ENCODE results near the gene B3GALT4. TPM values are rescaled to one million over a fixed set of nuclear protein-coding genes. Genes with fewer than 3 reads are reported as not detected.

B3GALT4 gene, protein sequence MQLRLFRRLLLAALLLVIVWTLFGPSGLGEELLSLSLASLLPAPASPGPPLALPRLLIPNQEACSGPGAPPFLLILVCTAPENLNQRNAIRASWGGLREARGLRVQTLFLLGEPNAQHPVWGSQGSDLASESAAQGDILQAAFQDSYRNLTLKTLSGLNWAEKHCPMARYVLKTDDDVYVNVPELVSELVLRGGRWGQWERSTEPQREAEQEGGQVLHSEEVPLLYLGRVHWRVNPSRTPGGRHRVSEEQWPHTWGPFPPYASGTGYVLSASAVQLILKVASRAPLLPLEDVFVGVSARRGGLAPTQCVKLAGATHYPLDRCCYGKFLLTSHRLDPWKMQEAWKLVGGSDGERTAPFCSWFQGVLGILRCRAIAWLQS
- total RNA-seq: 10 to 100 TPM; 12.2 to 12.8 TPM

DNA sequence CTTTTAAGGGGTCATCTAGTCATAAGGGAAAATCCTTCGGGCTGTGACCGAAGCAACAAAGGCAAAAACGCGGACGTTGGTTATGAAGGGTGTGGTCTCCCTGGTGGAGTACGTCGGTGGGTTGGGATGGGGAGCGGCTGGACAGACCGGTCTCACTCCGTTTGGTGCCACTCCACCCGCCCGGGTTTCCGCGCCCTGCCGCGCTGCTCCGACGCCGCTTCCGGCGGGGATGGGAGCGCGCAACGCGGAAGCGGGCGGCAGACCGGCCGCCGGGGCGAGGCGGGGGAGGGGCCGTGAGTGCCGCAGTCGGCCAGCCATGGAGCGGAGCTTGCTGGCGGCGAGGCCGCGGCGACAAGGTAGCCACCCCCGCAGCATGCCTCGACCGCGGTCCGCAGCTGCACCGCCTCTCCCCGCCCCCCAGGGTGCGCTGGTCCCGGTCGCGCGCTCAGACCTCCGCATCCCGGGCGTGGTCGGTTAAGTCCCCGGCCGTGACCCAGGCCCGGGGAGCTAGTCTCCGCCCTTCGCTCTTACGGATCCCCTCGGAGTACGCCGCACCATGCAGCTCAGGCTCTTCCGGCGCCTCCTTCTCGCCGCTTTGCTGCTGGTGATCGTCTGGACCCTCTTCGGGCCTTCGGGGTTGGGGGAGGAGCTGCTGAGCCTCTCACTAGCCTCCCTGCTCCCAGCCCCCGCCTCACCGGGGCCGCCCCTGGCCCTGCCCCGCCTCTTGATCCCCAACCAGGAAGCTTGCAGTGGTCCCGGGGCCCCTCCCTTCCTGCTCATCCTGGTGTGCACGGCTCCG lies at the start of gene B3GALT4:
B3GALT4 (plus strand) TSS at position 260 of the 799 bp plus-strand sequence; CDS start at position 557, 297 bp downstream.
- no peaks in the 10 kb centered on the region for H3K9me3 Mint-ChIP-seq (ENCODE audit: insufficient read depth)
- peak within 1 kb of the TSS; percentile 97 for H3K27ac Mint-ChIP-seq
- no peaks in the 10 kb centered on the region for H3K27me3 Mint-ChIP-seq (ENCODE audit: low read depth)
- H3K36me3 Mint-ChIP-seq (ENCODE audit: low read depth): peaks cover 80% of the 10 kb centered on the region
- peak within 1 kb of the TSS; percentile 99 for H3K4me3 Mint-ChIP-seq
- CTCF ChIA-PET: interaction anchor here (0.8 to 3.2 kb wide), 12 partner anchors 12 to 151 kb away, joined by 3 to 51 read pairs (median 4); partner anchors contain the start of genes PFDN6, RGL2 and WDR46
- peaks cover 64% of the 10 kb centered on the region for H3K4me1 Mint-ChIP-seq (ENCODE audit: low read depth)
- peak; percentile 81 for DNase-seq
- POLR2A ChIA-PET: interaction anchor here (0.6 to 4.4 kb wide), 21 partner anchors 9 to 306 kb away, joined by 3 to 54 read pairs (median 5); partner anchors contain the start of genes CUTA, PFDN6, RGL2 and TAPBP
- peak; percentile 74 for ATAC-seq

DNA sequence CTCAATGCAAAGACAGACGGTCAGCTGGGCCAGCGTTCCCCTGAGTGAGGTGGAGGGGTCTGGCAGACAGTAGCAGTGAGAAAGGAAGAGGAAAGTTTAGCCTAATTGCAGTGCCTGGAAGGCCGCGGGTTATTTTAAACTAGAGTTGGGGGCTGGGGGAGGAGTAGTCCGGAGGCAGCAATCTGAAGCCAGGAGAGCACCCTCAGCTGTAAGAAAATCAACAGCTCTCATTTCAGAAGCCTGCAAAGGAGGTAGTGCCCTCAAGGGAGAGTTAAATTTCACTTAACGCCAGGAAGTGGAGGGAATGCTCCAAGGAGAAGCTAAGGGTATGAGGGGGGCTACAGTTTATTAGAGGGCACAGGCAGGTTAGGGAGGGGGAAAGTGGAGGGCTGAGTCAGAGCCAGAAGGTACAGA lies 41.7 kb upstream of the B3GALT4 start:
- H3K4me3 Mint-ChIP-seq: no peak overlapping the region
- H3K36me3 Mint-ChIP-seq (ENCODE audit: low read depth): no peaks in the 10 kb centered on the region
- DNase-seq (no peak), ATAC-seq (no peak)
- peaks cover 25% of the 10 kb centered on the region for H3K27me3 Mint-ChIP-seq (ENCODE audit: low read depth)
- ChIA-PET CTCF (interaction anchor here (0.8 to 3.9 kb wide), 3 partner anchors 13 to 88 kb away, joined by 3 to 20 read pairs (median 4); no protein-coding TSS in a partner anchor), POLR2A (no interaction called here)
- peaks cover under 1% of the 10 kb centered on the region for H3K4me1 Mint-ChIP-seq (ENCODE audit: low read depth)
- no peaks in the 10 kb centered on the region for H3K9me3 Mint-ChIP-seq (ENCODE audit: insufficient read depth)
- no peak overlapping the region for H3K27ac Mint-ChIP-seq

GRCh38 chr6:33236328-33236727 lies 40.6 kb upstream of the B3GALT4 start:
- H3K36me3 Mint-ChIP-seq (ENCODE audit: low read depth): no peaks in the 10 kb centered on the region
- CTCF ChIA-PET: interaction anchor here (1.1 to 3.9 kb wide), 4 partner anchors 12 to 113 kb away, joined by 3 to 20 read pairs (median 4); no protein-coding TSS in a partner anchor
- H3K27ac Mint-ChIP-seq: no peak overlapping the region
- POLR2A ChIA-PET: no interaction called here
- H3K4me1 Mint-ChIP-seq (ENCODE audit: low read depth): peaks cover 3% of the 10 kb centered on the region
- peaks cover 22% of the 10 kb centered on the region for H3K27me3 Mint-ChIP-seq (ENCODE audit: low read depth)
- no peak for DNase-seq
- H3K4me3 Mint-ChIP-seq: no peak overlapping the region
- no peaks in the 10 kb centered on the region for H3K9me3 Mint-ChIP-seq (ENCODE audit: insufficient read depth)
- ATAC-seq: no peak

DNA sequence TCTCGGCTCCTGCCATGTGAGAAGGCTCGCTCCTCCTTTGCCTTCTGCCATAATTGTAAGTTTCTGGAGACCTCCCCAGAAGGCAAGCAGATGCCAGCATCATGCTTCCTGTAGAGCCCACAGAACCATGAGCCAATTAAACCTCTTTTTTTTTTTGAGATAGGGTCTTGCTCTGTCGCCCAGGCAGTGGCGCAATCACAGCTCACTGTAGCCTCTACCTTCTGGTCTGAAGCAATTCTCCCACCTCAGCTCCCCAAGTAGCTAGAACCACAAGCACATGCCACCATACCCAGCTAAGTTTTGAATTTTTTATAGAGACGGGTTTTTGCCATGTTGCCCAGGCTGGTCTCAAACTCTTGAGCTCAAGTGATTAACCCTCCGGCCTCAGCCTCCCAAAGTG lies 40.1 kb upstream of the B3GALT4 start:
- Mint-ChIP-seq H3K4me1 (ENCODE audit: low read depth) (peaks cover 5% of the 10 kb centered on the region), H3K9me3 (ENCODE audit: insufficient read depth) (no peaks in the 10 kb centered on the region), H3K27ac (no peak overlapping the region), H3K27me3 (ENCODE audit: low read depth) (peaks cover 19% of the 10 kb centered on the region), H3K36me3 (ENCODE audit: low read depth) (no peaks in the 10 kb centered on the region), H3K4me3 (no peak overlapping the region)
- ChIA-PET CTCF (interaction anchor here (1.1 to 3.9 kb wide), 3 partner anchors 12 to 113 kb away, joined by 3 to 20 read pairs (median 3); no protein-coding TSS in a partner anchor), POLR2A (no interaction called here)
- DNase-seq (no peak), ATAC-seq (no peak)

DNA sequence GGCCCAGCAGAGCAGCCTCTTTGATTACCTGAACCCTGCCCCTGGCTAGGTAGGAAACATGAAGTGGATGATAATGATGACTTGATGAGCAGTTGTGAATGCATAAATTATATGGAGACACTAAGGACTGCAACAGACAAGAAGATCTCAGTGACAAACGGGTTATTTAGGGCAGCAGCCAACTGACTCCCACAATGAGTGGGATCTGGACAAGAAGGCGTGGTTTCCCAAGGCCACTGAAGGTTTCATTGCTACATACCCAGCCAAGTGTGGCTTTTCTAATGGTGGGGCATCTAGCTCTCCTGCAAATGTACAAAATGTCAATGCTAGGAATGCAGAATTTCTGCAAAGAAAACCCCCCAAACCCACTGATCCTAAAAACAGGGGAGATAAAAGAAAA lies 39.2 kb upstream of the B3GALT4 start:
- Mint-ChIP-seq H3K27me3 (ENCODE audit: low read depth) (peaks cover 16% of the 10 kb centered on the region), H3K4me1 (ENCODE audit: low read depth) (peaks cover 10% of the 10 kb centered on the region), H3K36me3 (ENCODE audit: low read depth) (no peaks in the 10 kb centered on the region), H3K27ac (no peak overlapping the region), H3K4me3 (no peak overlapping the region), H3K9me3 (ENCODE audit: insufficient read depth) (no peaks in the 10 kb centered on the region)
- POLR2A ChIA-PET: interaction anchor here (0.6 kb wide), 1 partner anchor 160 kb away, joined by 3 read pairs; no protein-coding TSS in a partner anchor
- DNase-seq (no peak), ATAC-seq (no peak)
- CTCF ChIA-PET: interaction anchor here (1.2 to 3.8 kb wide), 3 partner anchors 11 to 88 kb away, joined by 3 to 17 read pairs (median 3); no protein-coding TSS in a partner anchor

- H3K4me3 Mint-ChIP-seq: peak overlapping the region; percentile 41
- peaks cover 7% of the 10 kb centered on the region for H3K27me3 Mint-ChIP-seq (ENCODE audit: low read depth)
- no peak for DNase-seq
- peaks cover 12% of the 10 kb centered on the region for H3K4me1 Mint-ChIP-seq (ENCODE audit: low read depth)
- peak; percentile 73 for ATAC-seq
- H3K9me3 Mint-ChIP-seq (ENCODE audit: insufficient read depth): no peaks in the 10 kb centered on the region
- POLR2A ChIA-PET: no interaction called here
- H3K36me3 Mint-ChIP-seq (ENCODE audit: low read depth): no peaks in the 10 kb centered on the region
- CTCF ChIA-PET: no interaction called here
- H3K27ac Mint-ChIP-seq: no peak overlapping the region
Measured at GRCh38 chr6:33241968-33242367, 35.0 kb upstream of the B3GALT4 start.

GRCh38 chr6:33243476-33243875 lies 33.4 kb upstream of the B3GALT4 start:
- CTCF ChIA-PET: no interaction called here
- Mint-ChIP-seq H3K4me3 (no peak overlapping the region), H3K9me3 (ENCODE audit: insufficient read depth) (no peaks in the 10 kb centered on the region), H3K4me1 (ENCODE audit: low read depth) (peaks cover 17% of the 10 kb centered on the region), H3K36me3 (ENCODE audit: low read depth) (no peaks in the 10 kb centered on the region), H3K27me3 (ENCODE audit: low read depth) (peaks cover 7% of the 10 kb centered on the region), H3K27ac (no peak overlapping the region)
- DNase-seq (no peak), ATAC-seq (no peak)
- POLR2A ChIA-PET: no interaction called here

GRCh38 chr6:33247977-33248642 lies 28.8 kb upstream of the B3GALT4 start:
- Mint-ChIP-seq H3K9me3 (ENCODE audit: insufficient read depth) (no peaks in the 10 kb centered on the region), H3K36me3 (ENCODE audit: low read depth) (peaks cover 28% of the 10 kb centered on the region), H3K4me3 (peak overlapping the region; percentile 88), H3K27me3 (ENCODE audit: low read depth) (peaks cover 7% of the 10 kb centered on the region), H3K4me1 (ENCODE audit: low read depth) (peaks cover 39% of the 10 kb centered on the region), H3K27ac (peak overlapping the region; percentile 92)
- DNase-seq (peak; percentile 95), ATAC-seq (peak; percentile 44)
- ChIA-PET POLR2A (interaction anchor here (0.9 to 2.7 kb wide), 14 partner anchors 10 to 519 kb away, joined by 3 to 30 read pairs (median 6); partner anchors contain the start of genes B3GALT4, HLA-DPB1, HSD17B8 and RING1), CTCF (interaction anchor here (0.6 to 6.4 kb wide), 47 partner anchors 9 to 380 kb away, joined by 3 to 135 read pairs (median 6); partner anchors contain the start of genes CUTA, HLA-DPA1, HSD17B8 and RING1)

- H3K4me1 Mint-ChIP-seq (ENCODE audit: low read depth): peaks cover 37% of the 10 kb centered on the region
- CTCF ChIA-PET: interaction anchor here (0.8 to 6.4 kb wide), 48 partner anchors 10 to 380 kb away, joined by 3 to 135 read pairs (median 6); partner anchors contain the start of genes B3GALT4, CUTA, HLA-DPA1 and HSD17B8
- H3K27ac Mint-ChIP-seq: peak overlapping the region; percentile 92
- DNase-seq: no peak
- POLR2A ChIA-PET: interaction anchor here (0.9 to 2.7 kb wide), 14 partner anchors 9 to 518 kb away, joined by 3 to 30 read pairs (median 6); partner anchors contain the start of genes B3GALT4, HLA-DPB1, HSD17B8 and RING1
- H3K9me3 Mint-ChIP-seq (ENCODE audit: insufficient read depth): no peaks in the 10 kb centered on the region
- peak; percentile 18 for ATAC-seq
- H3K4me3 Mint-ChIP-seq: peak overlapping the region; percentile 88
- peaks cover 4% of the 10 kb centered on the region for H3K27me3 Mint-ChIP-seq (ENCODE audit: low read depth)
- H3K36me3 Mint-ChIP-seq (ENCODE audit: low read depth): peaks cover 28% of the 10 kb centered on the region
Measured at GRCh38 chr6:33248643-33248931, 28.3 kb upstream of the B3GALT4 start.

DNA sequence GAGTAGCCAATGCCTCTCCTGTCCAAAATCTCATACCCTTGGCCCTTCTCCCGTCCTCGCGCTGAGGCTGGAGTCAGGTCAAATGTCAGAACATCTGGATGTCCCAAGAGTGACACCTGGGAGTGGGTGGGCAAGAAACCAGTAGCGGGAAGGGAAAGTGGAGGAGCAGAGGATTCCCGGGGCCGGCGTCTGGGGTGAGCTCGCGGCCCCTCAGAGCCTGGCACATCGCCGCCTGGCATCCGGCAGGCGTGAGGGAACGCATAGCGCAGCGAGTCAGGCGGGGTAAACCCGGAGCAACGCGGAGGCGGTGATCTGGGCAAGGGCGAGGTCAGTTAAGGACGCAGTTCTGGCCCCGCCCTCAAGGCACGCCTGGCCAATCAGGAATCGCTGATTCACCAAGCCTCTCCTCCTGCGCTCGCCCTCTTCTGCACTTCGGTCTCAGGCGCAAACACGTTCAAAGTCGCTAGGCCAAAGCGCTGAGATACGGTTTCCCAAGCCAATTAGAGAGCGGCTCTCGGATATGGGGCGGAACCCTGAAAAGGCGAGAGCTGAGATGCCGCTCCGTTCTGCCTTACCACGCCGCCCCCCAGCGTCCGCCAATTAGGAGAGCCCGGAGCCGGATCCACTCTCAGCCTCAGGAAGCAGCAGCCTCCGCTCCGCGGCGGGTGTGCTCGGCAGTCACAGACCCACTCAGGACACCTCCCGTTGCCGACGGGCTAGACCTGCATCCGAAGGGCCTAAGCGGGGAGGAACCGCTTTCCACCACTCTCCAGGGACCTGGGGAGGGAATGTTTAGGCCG lies 27.8 kb upstream of the B3GALT4 start:
- H3K4me3 Mint-ChIP-seq: peak overlapping the region; percentile 88
- peaks cover 3% of the 10 kb centered on the region for H3K27me3 Mint-ChIP-seq (ENCODE audit: low read depth)
- peaks cover 37% of the 10 kb centered on the region for H3K4me1 Mint-ChIP-seq (ENCODE audit: low read depth)
- no peaks in the 10 kb centered on the region for H3K9me3 Mint-ChIP-seq (ENCODE audit: insufficient read depth)
- DNase-seq (peak; percentile 98), ATAC-seq (peak; percentile 95)
- peaks cover 28% of the 10 kb centered on the region for H3K36me3 Mint-ChIP-seq (ENCODE audit: low read depth)
- ChIA-PET POLR2A (interaction anchor here (0.6 to 2.7 kb wide), 25 partner anchors 9 to 518 kb away, joined by 3 to 30 read pairs (median 4); partner anchors contain the start of genes B3GALT4, HLA-DPB1, HSD17B8 and RING1), CTCF (interaction anchor here (0.7 to 6.4 kb wide), 47 partner anchors 9 to 381 kb away, joined by 3 to 135 read pairs (median 7); partner anchors contain the start of genes B3GALT4, CUTA, HLA-DPA1 and HSD17B8)
- peak overlapping the region; percentile 92 for H3K27ac Mint-ChIP-seq

Measured in activated CD8-positive, alpha-beta T cell treated with anti-CD3 and anti-CD28 coated beads, Interleukin-2, amount 10 ng/mL, durations not matched to agents 7 days and 5 days (primary cell).